Psoas muscle (tissue), 8 donors: ENCODE measurements around the gene PLPPR1. TPM values are rescaled to one million over a fixed set of nuclear protein-coding genes. Genes with fewer than 3 reads are reported as not detected.

Experiments used
- ATAC-seq, 4 donors: fragments of 200-7000 bp; cut with Tn5 transposase; one replicate each; pipeline ENCODE4 v1.9.1; 2020; ENCODE audit warnings: moderate library complexity in 3 of 4, mild to moderate bottlenecking in 2 of 4
- DNase-seq, 2 donors: peaks; one replicate each; pipeline ENCODE4 v3.0.0-alpha.2; 2020
- H3K27ac ChIP-seq: fragments of 200-600 bp; one replicate; pipeline ENCODE4 v1.8.0; 2022
- H3K27me3 ChIP-seq, 3 donors: fragments of 200-600 bp in 1 of 3; one replicate each; pipeline versions ENCODE4 v1.6.1 to v1.8.0; 2013 to 2022; ENCODE audit warnings: low read length in 2 of 3, mild to moderate bottlenecking in 2 of 3, moderate library complexity in 1 of 3; ENCODE audit not compliant: insufficient read depth in 3 of 3
- H3K36me3 ChIP-seq, 2 donors: fragments of 200-600 bp in 1 of 2; one replicate each; pipeline versions ENCODE4 v1.6.1 to v1.8.0; 2013 to 2022; ENCODE audit warnings: low read depth in 1 of 2, mild to moderate bottlenecking in 1 of 2, moderate library complexity in 1 of 2; ENCODE audit not compliant: insufficient read depth in 1 of 2
- H3K4me1 ChIP-seq: fragments of 200-600 bp; one replicate; pipeline ENCODE4 v1.8.0; 2022
- H3K4me3 ChIP-seq: fragments of 200-600 bp; one replicate; pipeline ENCODE4 v1.8.0; 2022; ENCODE audit warnings: mild to moderate bottlenecking
- H3K9me3 ChIP-seq: fragments of 200-600 bp; one replicate; pipeline ENCODE4 v1.8.0; 2022
- WGBS, 3 donors: extraction: QIAGEN DNeasy Blood & Tissue Kit; methylation state at CpG; one replicate each; pipeline versions ENCODE4 v1.1.6 to v1.1.7; 2013; 5-methylcytosine and 5-hydroxymethylcytosine counted together
- intact Hi-C, 2 donors: fragments of 100-400 bp; cut with DNase I; formaldehyde crosslinking; loops; one replicate each; pipeline versions ENCODE4 v1.11.0 to v1.14.2; 2022
- polyA plus RNA-seq, 3 donors: library from polyadenylated mRNA; stranded (reverse); fragments of 200-250 nt; gene quantifications; one replicate each; pipeline ENCODE4 v1.2.3, GENCODE V29; 2013
- total RNA-seq, 4 donors: library from RNA; stranded (reverse); fragmentation: NEBNext Ultra II Directional in 2 of 4; extraction: Animal tissue kit (Norgen Biotek cat#: 25700) in 2 of 4; gene quantifications; one replicate each; pipeline versions ENCODE4 v1.2.1 to v1.2.4, GENCODE V29; 2021 to 2023
- TF ChIP-seq, protein P1 (sequence below): fragments of 200-600 bp; IDR thresholded peaks from one replicate; pipeline ENCODE4 v1.8.0; 2022; ENCODE audit warnings: antibody characterized with exemption
- donor health status: healthy with polysubstance abuse.
- donor health status: DM: no; HTN: no; CAD: no; lungs with moderate emphysema.
- donor health status: Bipolar disorder and iron deficiency.
- donor health status: healthy.
- donor health status: DM: yes; HTN: yes; CAD: no.
- donor health status: DM: no; HTN: no; CAD: no.
- donor health status: DM: no; HTN: no; CAD: no.
- donor health status: DM: yes; HTN: yes; CAD: no.

PLPPR1 gene
- total and polyA plus RNA-seq, 7 donors: 0.03 to 0.11 TPM; not detected in 5

DNA sequence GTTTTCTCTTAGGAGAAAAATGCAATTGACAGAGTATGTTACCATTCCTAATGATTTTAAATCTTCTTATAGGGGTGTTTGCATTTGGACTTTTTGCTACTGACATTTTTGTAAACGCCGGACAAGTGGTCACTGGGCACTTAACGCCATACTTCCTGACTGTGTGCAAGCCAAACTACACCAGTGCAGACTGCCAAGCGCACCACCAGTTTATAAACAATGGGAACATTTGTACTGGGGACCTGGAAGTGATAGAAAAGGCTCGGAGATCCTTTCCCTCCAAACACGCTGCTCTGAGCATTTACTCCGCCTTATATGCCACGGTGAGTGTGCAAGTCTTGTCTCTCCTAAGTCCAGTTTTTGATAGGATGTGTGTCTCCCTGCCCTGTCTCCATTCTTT lies 280.6 kb downstream of the PLPPR1 start:
- TF ChIP-seq, protein P1, sequence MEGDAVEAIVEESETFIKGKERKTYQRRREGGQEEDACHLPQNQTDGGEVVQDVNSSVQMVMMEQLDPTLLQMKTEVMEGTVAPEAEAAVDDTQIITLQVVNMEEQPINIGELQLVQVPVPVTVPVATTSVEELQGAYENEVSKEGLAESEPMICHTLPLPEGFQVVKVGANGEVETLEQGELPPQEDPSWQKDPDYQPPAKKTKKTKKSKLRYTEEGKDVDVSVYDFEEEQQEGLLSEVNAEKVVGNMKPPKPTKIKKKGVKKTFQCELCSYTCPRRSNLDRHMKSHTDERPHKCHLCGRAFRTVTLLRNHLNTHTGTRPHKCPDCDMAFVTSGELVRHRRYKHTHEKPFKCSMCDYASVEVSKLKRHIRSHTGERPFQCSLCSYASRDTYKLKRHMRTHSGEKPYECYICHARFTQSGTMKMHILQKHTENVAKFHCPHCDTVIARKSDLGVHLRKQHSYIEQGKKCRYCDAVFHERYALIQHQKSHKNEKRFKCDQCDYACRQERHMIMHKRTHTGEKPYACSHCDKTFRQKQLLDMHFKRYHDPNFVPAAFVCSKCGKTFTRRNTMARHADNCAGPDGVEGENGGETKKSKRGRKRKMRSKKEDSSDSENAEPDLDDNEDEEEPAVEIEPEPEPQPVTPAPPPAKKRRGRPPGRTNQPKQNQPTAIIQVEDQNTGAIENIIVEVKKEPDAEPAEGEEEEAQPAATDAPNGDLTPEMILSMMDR: no peak
- H3K4me1 ChIP-seq: no peaks in the 10 kb centered on the region
- whole genome bisulfite sequencing, 3 donors: 62 to 70% (median 64%) methylated on average over 8 of the region's 8 CpGs
- no peak overlapping the region for H3K4me3 ChIP-seq
- H3K9me3 ChIP-seq: no peaks in the 10 kb centered on the region
- H3K27me3 ChIP-seq: no peaks in the 10 kb centered on the region
- ATAC-seq (no peak), DNase-seq (no peak)
- intact Hi-C loops: loop anchor here (5.0 kb wide), 2 partner anchors 592 to 607 kb away; no protein-coding TSS in a partner anchor
- no peaks in the 10 kb centered on the region for H3K36me3 ChIP-seq
- H3K27ac ChIP-seq: no peak overlapping the region

DNA sequence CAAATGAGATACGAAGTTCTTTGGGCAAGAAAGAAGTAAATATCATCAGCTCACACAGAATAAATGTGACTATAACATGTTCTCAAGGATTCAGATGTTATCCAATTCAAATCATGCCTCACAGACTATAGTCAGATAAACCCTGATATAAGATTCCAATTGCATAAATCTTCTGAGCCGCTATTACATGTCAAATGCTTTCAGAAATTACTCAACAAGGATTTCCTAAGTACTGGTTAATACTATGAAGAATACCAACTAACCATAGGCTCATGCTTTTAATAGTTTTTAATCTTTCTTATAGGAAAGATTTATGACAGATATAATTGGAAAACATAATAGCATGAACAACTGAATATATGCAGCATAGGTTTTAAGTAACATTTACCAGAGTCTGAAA lies 282.7 kb downstream of the PLPPR1 start:
- Histone ChIP-seq H3K4me3 (no peak overlapping the region), H3K27ac (no peak overlapping the region), H3K27me3 (no peaks in the 10 kb centered on the region), H3K9me3 (no peaks in the 10 kb centered on the region), H3K36me3 (no peaks in the 10 kb centered on the region), H3K4me1 (no peaks in the 10 kb centered on the region)
- ATAC-seq: no peak
- TF ChIP-seq, protein P1: no peak
- no peak for DNase-seq
- WGBS, 3 donors: 34 to 42% (median 35%) methylated on average over 2 of the region's 2 CpGs
- intact Hi-C loops: loop anchor here (5.0 to 10.0 kb wide), 2 partner anchors 196 to 609 kb away; no protein-coding TSS in a partner anchor

DNA sequence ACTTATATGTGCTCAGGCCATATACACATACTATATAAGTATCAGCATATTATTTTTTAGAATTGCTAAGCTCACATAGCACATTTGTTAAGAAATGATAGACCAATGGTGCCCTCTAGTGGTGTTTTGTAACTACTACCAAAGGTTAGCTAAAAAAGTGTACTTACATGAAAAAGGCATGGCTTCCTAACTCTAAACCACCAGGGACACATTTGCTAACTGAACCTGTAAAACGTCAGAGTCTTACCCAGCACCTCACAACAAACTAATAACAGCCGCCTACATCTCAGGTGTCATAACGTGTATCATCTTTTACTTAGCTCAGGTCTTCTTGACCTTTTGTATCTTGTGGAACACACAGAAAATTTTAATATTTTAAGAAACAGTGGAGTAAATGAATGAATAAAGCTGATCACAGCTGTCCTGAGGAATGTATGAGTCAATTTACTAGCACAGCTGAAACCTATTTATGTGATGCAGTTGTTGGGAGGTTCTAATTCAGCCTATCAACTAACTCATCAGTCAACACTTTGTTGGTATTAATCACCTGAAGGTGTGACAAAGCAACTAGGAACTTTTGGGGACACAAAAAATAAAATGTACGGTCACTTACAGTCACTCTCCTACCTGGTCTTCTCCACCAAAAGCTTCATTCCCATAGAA lies 283.4 kb downstream of the PLPPR1 start:
- no peak overlapping the region for H3K4me3 ChIP-seq
- H3K27me3 ChIP-seq: no peaks in the 10 kb centered on the region
- TF ChIP-seq, protein P1: peak; percentile 73
- 15 to 23% (median 22%) methylated on average over 4 of the region's 4 CpGs for WGBS, 3 donors
- DNase-seq (no peak), ATAC-seq (peak; percentile 34 to 74 (median 55))
- intact Hi-C loops: loop anchor here (2.0 to 10.0 kb wide), 3 partner anchors 197 to 711 kb away; no protein-coding TSS in a partner anchor
- no peaks in the 10 kb centered on the region for H3K4me1 ChIP-seq
- H3K9me3 ChIP-seq: no peaks in the 10 kb centered on the region
- no peaks in the 10 kb centered on the region for H3K36me3 ChIP-seq
- no peak overlapping the region for H3K27ac ChIP-seq

DNA sequence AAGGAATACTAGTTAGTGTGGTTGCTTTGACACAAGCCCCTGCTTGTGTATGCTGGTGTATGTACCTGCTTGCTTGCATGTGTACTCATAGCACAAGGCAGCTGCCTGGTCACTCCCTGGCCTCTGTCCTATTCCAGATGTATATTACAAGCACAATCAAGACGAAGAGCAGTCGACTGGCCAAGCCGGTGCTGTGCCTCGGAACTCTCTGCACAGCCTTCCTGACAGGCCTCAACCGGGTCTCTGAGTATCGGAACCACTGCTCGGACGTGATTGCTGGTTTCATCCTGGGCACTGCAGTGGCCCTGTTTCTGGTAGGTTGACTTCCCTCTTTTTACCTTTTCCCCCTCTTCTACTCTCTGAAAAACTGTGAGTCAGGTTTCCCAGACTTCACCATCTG lies 284.1 kb downstream of the PLPPR1 start:
- no peak for ATAC-seq

More for the DNA sequence above, 284.1 kb downstream of the PLPPR1 start:
- DNase-seq: no peak
- no peak overlapping the region for H3K4me3 ChIP-seq
- intact Hi-C loops: loop anchor here (2.0 to 10.0 kb wide), 3 partner anchors 198 to 712 kb away; no protein-coding TSS in a partner anchor
- H3K27me3 ChIP-seq: no peaks in the 10 kb centered on the region
- TF ChIP-seq, protein P1: no peak
- no peaks in the 10 kb centered on the region for H3K9me3 ChIP-seq
- no peaks in the 10 kb centered on the region for H3K36me3 ChIP-seq
- H3K4me1 ChIP-seq: no peaks in the 10 kb centered on the region
- 89 to 92% (median 91%) methylated on average over 8 of the region's 8 CpGs for WGBS, 3 donors
- no peak overlapping the region for H3K27ac ChIP-seq
